GM12891 (cell line): ENCODE data around the gene CHMP4A.
A peak's percentile ranks its signal among the peaks of the same experiment; 100 is the strongest.
"Not testable (repeated sequence)": the region's sequence is repeated elsewhere in the genome, so short reads cannot be mapped to it uniquely, and the experiment has no call there.

ENCODE experiments used
- DNase-seq: peaks from one replicate; pipeline ENCODE4 v3.0.0; 2011; ENCODE audit warnings: low spot score; ENCODE audit not compliant: insufficient read length
- FAIRE-seq: peaks from 2 replicates; lab custom pipeline; 2011; peaks lifted over from hg19 to GRCh38; lab: Jason Lieb, UNC
- PAX5 ChIP-seq: IDR thresholded peaks from 2 replicates; pipeline ENCODE4 v1.6.1; 2011; ENCODE audit warnings: low read length, moderate library complexity, mild to moderate bottlenecking; ENCODE audit not compliant: insufficient read depth, severe bottlenecking
- POLR2A ChIP-seq: IDR thresholded peaks from 2 replicates; pipeline ENCODE4 v1.6.1; 2011; ENCODE audit warnings: low read depth, low read length, control low read depth
- POLR2AphosphoS5 ChIP-seq: IDR thresholded peaks from 2 replicates; pipeline ENCODE4 v1.6.1; 2011; ENCODE audit warnings: low read depth, low read length, control low read depth
- POU2F2 ChIP-seq: IDR thresholded peaks from 2 replicates; pipeline ENCODE4 v1.6.1; 2011; ENCODE audit warnings: low read depth, mild to moderate bottlenecking, control low read depth, low read length, moderate library complexity
- SPI1 ChIP-seq: IDR thresholded peaks from 2 replicates; pipeline ENCODE4 v1.6.1; 2011; ENCODE audit warnings: low read depth, low read length, control low read depth
- TAF1 ChIP-seq: IDR thresholded peaks from 2 replicates; pipeline ENCODE4 v1.6.1; 2011; ENCODE audit warnings: low read depth, low read length, control low read depth

The CHMP4A gene

DNA sequence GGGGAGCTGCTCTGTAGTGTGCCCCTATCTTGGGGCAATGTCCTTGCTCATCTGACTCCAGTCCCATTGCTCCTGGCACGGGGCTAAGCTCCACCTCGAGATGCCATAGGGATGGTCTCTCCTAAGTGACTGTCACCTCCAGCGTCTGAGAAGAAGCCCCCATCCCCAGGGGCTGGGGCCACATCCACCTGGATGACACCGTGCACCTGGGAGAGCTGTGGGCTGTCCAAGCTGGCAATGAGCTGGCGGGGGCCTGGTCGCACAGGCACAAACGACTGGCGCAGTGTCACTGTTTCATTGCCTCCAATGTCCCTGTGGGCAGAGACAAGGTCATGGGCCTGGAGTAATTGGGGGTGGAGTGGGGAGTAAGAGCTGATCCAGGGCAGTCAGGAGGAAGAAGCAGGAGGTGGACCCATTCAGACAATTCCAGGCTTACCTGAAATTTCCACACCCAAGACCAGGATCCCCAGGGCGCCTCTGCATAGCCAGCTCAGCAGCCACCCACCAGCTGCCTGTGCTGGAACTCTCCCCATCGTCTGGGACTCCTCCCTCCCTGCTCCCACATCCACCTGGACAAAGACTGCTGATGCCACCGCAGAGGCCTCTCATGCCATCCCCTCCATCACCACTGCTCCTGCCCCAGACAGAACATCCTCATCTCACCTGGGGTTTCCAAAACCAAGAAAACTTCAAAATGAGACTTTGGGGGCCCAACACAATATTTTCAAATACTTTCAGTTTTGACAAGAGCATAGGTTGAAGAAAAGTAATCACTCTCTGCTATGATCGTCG lies 36.1 kb upstream of the CHMP4A start:
- FAIRE-seq = no peak
- no peak for TF ChIP-seq POLR2A
- no peak for TF ChIP-seq SPI1
- TF ChIP-seq POU2F2 = no peak
- TF ChIP-seq PAX5 = no peak
- no peak for TF ChIP-seq TAF1
- no peak for TF ChIP-seq POLR2AphosphoS5
- DNase-seq = no peak

DNA sequence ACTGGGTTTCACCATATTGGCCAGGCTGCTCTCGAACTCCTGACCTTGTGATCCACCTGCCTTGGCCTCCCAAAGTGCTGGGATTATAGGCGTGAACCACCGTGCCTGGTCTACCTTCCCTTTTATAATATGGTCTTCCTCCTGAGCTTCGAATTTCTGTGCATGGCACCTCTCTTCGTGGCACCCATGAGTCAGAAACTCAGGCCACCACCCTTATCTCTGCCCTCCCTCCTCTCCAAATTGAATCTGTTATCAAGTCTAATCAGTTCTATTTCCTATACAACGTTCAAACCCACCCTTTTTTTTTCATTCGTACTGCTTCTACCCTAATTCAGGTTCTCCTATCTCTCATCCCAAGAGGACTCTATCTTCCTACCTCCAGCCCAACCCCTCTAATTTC lies 34.1 kb upstream of the CHMP4A start:
- FAIRE-seq = no peak
- TF ChIP-seq SPI1 (no peak), TAF1 (no peak), POLR2A (no peak), PAX5 (no peak), POU2F2 (no peak), POLR2AphosphoS5 (no peak)

DNA sequence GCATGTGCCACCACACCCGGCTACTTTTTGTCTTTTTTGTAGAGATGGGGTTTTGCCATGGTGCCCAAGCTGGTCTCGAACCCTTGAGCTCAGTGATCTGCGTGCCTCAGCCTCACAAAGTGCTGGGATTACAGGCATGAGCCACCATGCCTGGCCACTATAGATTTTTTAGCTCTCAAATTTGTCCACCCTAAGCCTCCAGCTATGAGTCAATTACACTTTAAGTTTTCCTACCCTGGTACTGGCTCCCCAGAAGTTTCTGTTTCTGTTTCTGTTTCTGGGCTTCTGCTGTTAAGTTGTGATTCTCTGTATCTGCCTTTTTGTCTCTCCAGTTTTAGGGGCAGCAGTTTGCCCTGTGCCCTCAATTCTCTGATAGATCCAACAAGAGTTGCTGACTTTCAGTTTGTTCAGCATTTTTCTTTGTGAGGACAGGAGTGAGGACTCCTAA lies 33.5 kb upstream of the CHMP4A start:
- peak; percentile 52 for DNase-seq
- no peak for TF ChIP-seq PAX5
- no peak for TF ChIP-seq POU2F2
- no peak for TF ChIP-seq TAF1
- no peak for TF ChIP-seq POLR2A
- no peak for TF ChIP-seq SPI1
- TF ChIP-seq POLR2AphosphoS5 = no peak
- FAIRE-seq = peak; percentile 38

More for the DNA sequence above, 34.1 kb upstream of the CHMP4A start:
- DNase-seq = no peak

DNA sequence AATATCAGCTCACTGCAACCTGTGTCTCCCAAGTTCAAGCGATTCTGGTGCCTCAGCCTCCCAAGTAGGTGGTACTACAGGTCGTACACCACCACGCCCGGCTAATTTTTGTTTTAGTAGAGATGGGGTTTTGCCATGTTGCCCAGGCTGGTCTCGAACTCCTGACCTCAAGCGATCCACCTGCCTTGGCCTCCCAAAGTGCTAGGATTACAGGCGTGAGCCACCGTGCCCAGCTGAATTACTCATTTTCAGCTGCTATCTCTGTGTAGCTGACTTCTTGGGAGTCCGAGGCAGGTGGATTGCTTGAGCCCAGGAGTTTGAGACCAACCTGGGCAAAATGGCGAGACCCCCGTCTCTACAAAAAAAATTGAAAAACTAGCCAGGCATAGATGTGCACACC lies 32.1 kb upstream of the CHMP4A start:
- not testable (repeated sequence) for FAIRE-seq, DNase-seq

GRCh38 chr14:24243336-24243836 lies 30.1 kb upstream of the CHMP4A start:
- no peak for TF ChIP-seq POLR2AphosphoS5
- TF ChIP-seq PAX5 = no peak
- no peak for TF ChIP-seq SPI1
- TF ChIP-seq POLR2A = no peak
- no peak for TF ChIP-seq TAF1
- TF ChIP-seq POU2F2 = no peak
- DNase-seq = no peak
- FAIRE-seq = no peak

DNA sequence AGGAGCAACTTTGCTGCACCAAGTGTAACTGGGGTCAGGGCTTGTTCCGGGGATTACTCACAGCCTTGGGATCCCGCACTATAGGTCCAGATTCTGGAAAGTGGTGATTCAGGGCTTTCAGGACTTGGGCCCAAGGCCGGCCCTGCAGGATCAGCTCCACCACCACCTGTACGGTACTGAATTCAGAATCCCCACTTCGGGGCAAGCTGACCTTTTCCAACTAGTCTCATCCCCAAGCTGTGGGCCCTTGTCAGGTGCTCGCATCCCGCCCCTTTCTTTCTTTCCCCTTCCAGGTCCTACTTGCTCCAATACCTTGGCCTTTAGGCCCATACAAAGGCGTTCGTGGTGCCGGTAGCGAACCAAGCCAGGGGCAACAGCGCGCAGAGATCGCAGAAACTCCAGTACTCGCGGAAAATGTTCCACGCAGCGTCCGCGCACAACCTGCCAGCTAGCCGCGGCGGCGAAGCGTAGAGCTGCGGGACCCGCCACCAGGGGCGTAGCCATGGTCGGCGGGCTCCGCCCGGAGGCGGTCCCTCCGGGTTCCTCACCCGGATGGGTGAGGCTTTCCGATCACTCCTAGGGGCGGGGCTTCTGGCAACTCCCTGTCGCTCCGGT lies 28.6 kb upstream of the CHMP4A start:
- FAIRE-seq = no peak
- DNase-seq = peak; percentile 95
- no peak for TF ChIP-seq SPI1
- TF ChIP-seq POLR2A = no peak
- TF ChIP-seq PAX5 = peak; percentile 45
- TF ChIP-seq POLR2AphosphoS5 = no peak

- no peak for DNase-seq
- no peak for FAIRE-seq
- TF ChIP-seq POLR2A = no peak
- TF ChIP-seq POLR2AphosphoS5 = no peak
- no peak for TF ChIP-seq SPI1
- TF ChIP-seq POU2F2 = no peak
- TF ChIP-seq PAX5 = no peak
- no peak for TF ChIP-seq TAF1
Measured at GRCh38 chr14:24240110-24240918, 27.0 kb upstream of the CHMP4A start.

- TF ChIP-seq POLR2AphosphoS5 = peak; percentile 41; the same call in 1 of the 2 replicates
- peak; percentile 39; the same call in 1 of the 2 replicates for TF ChIP-seq POLR2A
- no peak for TF ChIP-seq TAF1
- DNase-seq (no peak), FAIRE-seq (no peak)
Measured at GRCh38 chr14:24238527-24239037, 25.3 kb upstream of the CHMP4A start.

GRCh38 chr14:24238123-24238522 lies 24.8 kb upstream of the CHMP4A start:
- FAIRE-seq (no peak), DNase-seq (no peak)
- TF ChIP-seq SPI1 = no peak
- no peak for TF ChIP-seq POLR2AphosphoS5
- no peak for TF ChIP-seq POU2F2
- TF ChIP-seq POLR2A = no peak
- TF ChIP-seq PAX5 = no peak
- no peak for TF ChIP-seq TAF1
